ENCODE data around the gene HCFC1R1.

HCFC1R1 gene

DNA sequence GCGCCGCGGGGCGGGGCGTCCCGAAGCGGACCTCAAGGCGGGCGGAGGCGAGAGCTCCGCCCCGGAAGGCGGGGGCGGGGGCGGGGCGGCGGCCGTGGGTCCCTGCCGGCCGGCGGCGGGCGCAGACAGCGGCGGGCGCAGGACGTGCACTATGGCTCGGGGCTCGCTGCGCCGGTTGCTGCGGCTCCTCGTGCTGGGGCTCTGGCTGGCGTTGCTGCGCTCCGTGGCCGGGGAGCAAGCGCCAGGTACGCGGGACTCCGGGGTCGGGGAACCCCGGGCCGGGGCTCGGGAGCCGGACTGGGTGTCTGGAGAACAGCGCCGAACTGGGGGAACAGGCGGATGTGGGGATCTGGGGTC is 3.5 kb downstream of the HCFC1R1 start, which contains the start of gene TNFRSF12A (continued):
- TF ChIP-seq ZNF211 (tag by site-specific recombination; IDR thresholded peaks at IDR 0.05; ENCODE audit: low read depth), result no peak
- no peak for TF ChIP-seq ZNF747 (tag by site-specific recombination; IDR thresholded peaks at IDR 0.05)
- no peak for TF ChIP-seq GLIS1 (tag by site-specific recombination; IDR thresholded peaks at IDR 0.05)
- no peak for TF ChIP-seq WT1 (tag by site-specific recombination; IDR thresholded peaks at IDR 0.05)
- TF ChIP-seq ZNF548 (tag by site-specific recombination; IDR thresholded peaks at IDR 0.05), result no peak
- TF ChIP-seq ZNF248 (tag by site-specific recombination; IDR thresholded peaks at IDR 0.05), result no peak
- no peak for TF ChIP-seq HIC1 (tag by site-specific recombination; IDR thresholded peaks at IDR 0.05)
- TF ChIP-seq ZNF518A (tag by site-specific recombination; conservative IDR thresholded peaks at IDR 0.05; ENCODE audit: low read depth), result no peak
- no peak for TF ChIP-seq GLI4 (tag by site-specific recombination; IDR thresholded peaks at IDR 0.05)
- TF ChIP-seq ZNF19 (tag by site-specific recombination; IDR thresholded peaks at IDR 0.05; ENCODE audit: low read depth), result no peak
- no peak for TF ChIP-seq REST (tag by site-specific recombination; IDR thresholded peaks at IDR 0.05)
- TF ChIP-seq PBX3 (CRISPR knock-in tag; IDR thresholded peaks at IDR 0.05), result no peak
- TF ChIP-seq ZNF629 (tag by site-specific recombination; IDR thresholded peaks at IDR 0.05), result no peak
- no peak for TF ChIP-seq ZNF146 (tag by site-specific recombination; IDR thresholded peaks at IDR 0.05)
- TF ChIP-seq ZBTB20 (tag by site-specific recombination; IDR thresholded peaks at IDR 0.05), result no peak
- TF ChIP-seq BCL11B (tag by site-specific recombination; IDR thresholded peaks at IDR 0.05; ENCODE audit: low read depth), result no peak
- no peak for TF ChIP-seq SCRT2 (tag by site-specific recombination; IDR thresholded peaks at IDR 0.05)
- TF ChIP-seq, protein P1, sequence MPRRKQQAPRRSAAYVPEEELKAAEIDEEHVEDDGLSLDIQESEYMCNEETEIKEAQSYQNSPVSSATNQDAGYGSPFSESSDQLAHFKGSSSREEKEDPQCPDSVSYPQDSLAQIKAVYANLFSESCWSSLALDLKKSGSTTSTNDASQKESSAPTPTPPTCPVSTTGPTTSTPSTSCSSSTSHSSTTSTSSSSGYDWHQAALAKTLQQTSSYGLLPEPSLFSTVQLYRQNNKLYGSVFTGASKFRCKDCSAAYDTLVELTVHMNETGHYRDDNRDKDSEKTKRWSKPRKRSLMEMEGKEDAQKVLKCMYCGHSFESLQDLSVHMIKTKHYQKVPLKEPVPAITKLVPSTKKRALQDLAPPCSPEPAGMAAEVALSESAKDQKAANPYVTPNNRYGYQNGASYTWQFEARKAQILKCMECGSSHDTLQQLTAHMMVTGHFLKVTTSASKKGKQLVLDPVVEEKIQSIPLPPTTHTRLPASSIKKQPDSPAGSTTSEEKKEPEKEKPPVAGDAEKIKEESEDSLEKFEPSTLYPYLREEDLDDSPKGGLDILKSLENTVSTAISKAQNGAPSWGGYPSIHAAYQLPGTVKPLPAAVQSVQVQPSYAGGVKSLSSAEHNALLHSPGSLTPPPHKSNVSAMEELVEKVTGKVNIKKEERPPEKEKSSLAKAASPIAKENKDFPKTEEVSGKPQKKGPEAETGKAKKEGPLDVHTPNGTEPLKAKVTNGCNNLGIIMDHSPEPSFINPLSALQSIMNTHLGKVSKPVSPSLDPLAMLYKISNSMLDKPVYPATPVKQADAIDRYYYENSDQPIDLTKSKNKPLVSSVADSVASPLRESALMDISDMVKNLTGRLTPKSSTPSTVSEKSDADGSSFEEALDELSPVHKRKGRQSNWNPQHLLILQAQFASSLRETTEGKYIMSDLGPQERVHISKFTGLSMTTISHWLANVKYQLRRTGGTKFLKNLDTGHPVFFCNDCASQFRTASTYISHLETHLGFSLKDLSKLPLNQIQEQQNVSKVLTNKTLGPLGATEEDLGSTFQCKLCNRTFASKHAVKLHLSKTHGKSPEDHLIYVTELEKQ (tag by site-specific recombination; IDR thresholded peaks at IDR 0.05; ENCODE audit: borderline replicate concordance), result no peak
- TF ChIP-seq, protein P2, sequence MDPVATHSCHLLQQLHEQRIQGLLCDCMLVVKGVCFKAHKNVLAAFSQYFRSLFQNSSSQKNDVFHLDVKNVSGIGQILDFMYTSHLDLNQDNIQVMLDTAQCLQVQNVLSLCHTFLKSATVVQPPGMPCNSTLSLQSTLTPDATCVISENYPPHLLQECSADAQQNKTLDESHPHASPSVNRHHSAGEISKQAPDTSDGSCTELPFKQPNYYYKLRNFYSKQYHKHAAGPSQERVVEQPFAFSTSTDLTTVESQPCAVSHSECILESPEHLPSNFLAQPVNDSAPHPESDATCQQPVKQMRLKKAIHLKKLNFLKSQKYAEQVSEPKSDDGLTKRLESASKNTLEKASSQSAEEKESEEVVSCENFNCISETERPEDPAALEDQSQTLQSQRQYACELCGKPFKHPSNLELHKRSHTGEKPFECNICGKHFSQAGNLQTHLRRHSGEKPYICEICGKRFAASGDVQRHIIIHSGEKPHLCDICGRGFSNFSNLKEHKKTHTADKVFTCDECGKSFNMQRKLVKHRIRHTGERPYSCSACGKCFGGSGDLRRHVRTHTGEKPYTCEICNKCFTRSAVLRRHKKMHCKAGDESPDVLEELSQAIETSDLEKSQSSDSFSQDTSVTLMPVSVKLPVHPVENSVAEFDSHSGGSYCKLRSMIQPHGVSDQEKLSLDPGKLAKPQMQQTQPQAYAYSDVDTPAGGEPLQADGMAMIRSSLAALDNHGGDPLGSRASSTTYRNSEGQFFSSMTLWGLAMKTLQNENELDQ (tag by site-specific recombination; IDR thresholded peaks at IDR 0.05; ENCODE audit: low read depth), result no peak
- no peak for TF ChIP-seq KLF16 (tag by site-specific recombination; IDR thresholded peaks at IDR 0.05)
- no peak for TF ChIP-seq HOXD13 (CRISPR knock-in tag; IDR thresholded peaks at IDR 0.05; ENCODE audit: borderline replicate concordance)
- TF ChIP-seq REPIN1 (tag by site-specific recombination; IDR thresholded peaks at IDR 0.05; ENCODE audit: low read depth), result no peak

All from HEK293 (cell line).